ENCODE results near the gene EXOC1L. TPM values are rescaled to one million over a fixed set of nuclear protein-coding genes. Genes with fewer than 3 reads are reported as not detected.

EXOC1L gene
- total and polyA plus RNA-seq, 2 donors from 2014 or later: not detected

- DNase-seq (no peak), FAIRE-seq (no peak)
- no peak overlapping the region for H3K9ac ChIP-seq (ENCODE audit: low read length in 3 of 3)
- intact Hi-C loops (cut with DNase I): no loop called here
- H3K9me3 ChIP-seq (ENCODE audit: control insufficient read depth in 2 of 3, insufficient read depth in 1 of 3, low read length in 3 of 3): peaks cover 0 to 9% (median 0%) of the 10 kb centered on the region in 3 donors
- no peaks in the 10 kb centered on the region for H3K4me1 ChIP-seq (ENCODE audit: control insufficient read depth in 2 of 3, insufficient read depth in 2 of 3, low read depth in 1 of 3, low read length in 3 of 3)
- no peaks in the 10 kb centered on the region for H3K27me3 ChIP-seq (ENCODE audit: control insufficient read depth, insufficient read depth, low read length)
- no peaks in the 10 kb centered on the region for H3K36me3 ChIP-seq (ENCODE audit: control insufficient read depth in 2 of 3, insufficient read depth in 3 of 3, low read length in 3 of 3)
- H3K27ac ChIP-seq (ENCODE audit: low read depth in 2 of 2, low read length in 2 of 2): no peak overlapping the region
- no peak overlapping the region for H3K4me3 ChIP-seq (ENCODE audit: low read length in 3 of 3)
- TF ChIP-seq CTCF (IDR thresholded peaks at IDR 0.05; ENCODE audit: borderline replicate concordance, extremely low read depth, insufficient read depth): no peak
Observed at GRCh38 chr4:55834086-55834795, 14.7 kb downstream of the EXOC1L start.

GRCh38 chr4:55837903-55838302, 18.3 kb downstream of the EXOC1L start:
- Histone ChIP-seq H3K27me3 (ENCODE audit: control insufficient read depth, insufficient read depth, low read length) (no peaks in the 10 kb centered on the region), H3K9me3 (ENCODE audit: control insufficient read depth in 2 of 3, insufficient read depth in 1 of 3, low read length in 3 of 3) (peaks cover 0 to 9% (median 0%) of the 10 kb centered on the region in 3 donors), H3K9ac (ENCODE audit: low read length in 3 of 3) (no peak overlapping the region), H3K27ac (ENCODE audit: low read depth in 2 of 2, low read length in 2 of 2) (no peak overlapping the region), H3K4me3 (ENCODE audit: low read length in 3 of 3) (no peak overlapping the region), H3K4me1 (ENCODE audit: control insufficient read depth in 2 of 3, insufficient read depth in 2 of 3, low read depth in 1 of 3, low read length in 3 of 3) (no peaks in the 10 kb centered on the region), H3K36me3 (ENCODE audit: control insufficient read depth in 2 of 3, insufficient read depth in 3 of 3, low read length in 3 of 3) (no peaks in the 10 kb centered on the region)
- TF ChIP-seq CTCF (IDR thresholded peaks at IDR 0.05; ENCODE audit: borderline replicate concordance, extremely low read depth, insufficient read depth): no peak
- intact Hi-C loops (cut with DNase I): no loop called here
- FAIRE-seq: no peak
- DNase-seq: no peak

DNA sequence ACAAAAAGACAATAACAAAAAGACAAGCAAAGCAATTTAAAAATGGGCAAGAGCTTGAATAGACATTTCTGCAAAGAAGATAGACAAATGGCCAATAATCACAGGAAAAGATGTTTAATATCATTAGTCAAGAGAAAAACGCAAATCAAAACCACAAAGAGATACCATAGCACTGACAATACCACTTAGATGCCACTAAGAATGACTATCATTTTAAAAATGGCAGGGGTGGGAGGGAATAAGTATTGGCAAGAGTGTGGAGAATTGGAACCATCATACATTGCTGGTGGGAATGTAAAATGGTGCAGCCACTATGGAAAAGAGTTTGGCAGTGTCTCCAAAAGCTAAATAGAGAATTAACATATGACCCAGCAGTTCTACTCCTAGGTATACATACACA, 18.8 kb downstream of the EXOC1L start:
- Histone ChIP-seq H3K9ac (ENCODE audit: low read length in 3 of 3) (no peak overlapping the region), H3K27ac (ENCODE audit: low read depth in 2 of 2, low read length in 2 of 2) (no peak overlapping the region), H3K36me3 (ENCODE audit: control insufficient read depth in 2 of 3, insufficient read depth in 3 of 3, low read length in 3 of 3) (no peaks in the 10 kb centered on the region), H3K4me1 (ENCODE audit: control insufficient read depth in 2 of 3, insufficient read depth in 2 of 3, low read depth in 1 of 3, low read length in 3 of 3) (no peaks in the 10 kb centered on the region), H3K27me3 (ENCODE audit: control insufficient read depth, insufficient read depth, low read length) (no peaks in the 10 kb centered on the region), H3K4me3 (ENCODE audit: low read length in 3 of 3) (no peak overlapping the region), H3K9me3 (ENCODE audit: control insufficient read depth in 2 of 3, insufficient read depth in 1 of 3, low read length in 3 of 3) (peaks cover 0 to 9% (median 0%) of the 10 kb centered on the region in 3 donors)
- intact Hi-C loops (cut with DNase I): no loop called here
- no peak for TF ChIP-seq CTCF (IDR thresholded peaks at IDR 0.05; ENCODE audit: borderline replicate concordance, extremely low read depth, insufficient read depth)
- DNase-seq: no peak
- no peak for FAIRE-seq
